ENCODE results near the gene CEP63.

GRCh38 chr3:134460965-134461364 lies 24.9 kb upstream of the CEP63 start:
- TF ChIP-seq POLR2A (IDR thresholded peaks at IDR 0.05; ENCODE audit: low read length), result no peak
- no peak for TF ChIP-seq GATA1 (IDR thresholded peaks at IDR 0.05; ENCODE audit: low read depth, low read length)

Data from erythroblast (primary cell).